ENCODE results near the gene WDR47.
A peak's percentile ranks its signal among the peaks of the same experiment; 100 is the strongest.

WDR47 gene

DNA sequence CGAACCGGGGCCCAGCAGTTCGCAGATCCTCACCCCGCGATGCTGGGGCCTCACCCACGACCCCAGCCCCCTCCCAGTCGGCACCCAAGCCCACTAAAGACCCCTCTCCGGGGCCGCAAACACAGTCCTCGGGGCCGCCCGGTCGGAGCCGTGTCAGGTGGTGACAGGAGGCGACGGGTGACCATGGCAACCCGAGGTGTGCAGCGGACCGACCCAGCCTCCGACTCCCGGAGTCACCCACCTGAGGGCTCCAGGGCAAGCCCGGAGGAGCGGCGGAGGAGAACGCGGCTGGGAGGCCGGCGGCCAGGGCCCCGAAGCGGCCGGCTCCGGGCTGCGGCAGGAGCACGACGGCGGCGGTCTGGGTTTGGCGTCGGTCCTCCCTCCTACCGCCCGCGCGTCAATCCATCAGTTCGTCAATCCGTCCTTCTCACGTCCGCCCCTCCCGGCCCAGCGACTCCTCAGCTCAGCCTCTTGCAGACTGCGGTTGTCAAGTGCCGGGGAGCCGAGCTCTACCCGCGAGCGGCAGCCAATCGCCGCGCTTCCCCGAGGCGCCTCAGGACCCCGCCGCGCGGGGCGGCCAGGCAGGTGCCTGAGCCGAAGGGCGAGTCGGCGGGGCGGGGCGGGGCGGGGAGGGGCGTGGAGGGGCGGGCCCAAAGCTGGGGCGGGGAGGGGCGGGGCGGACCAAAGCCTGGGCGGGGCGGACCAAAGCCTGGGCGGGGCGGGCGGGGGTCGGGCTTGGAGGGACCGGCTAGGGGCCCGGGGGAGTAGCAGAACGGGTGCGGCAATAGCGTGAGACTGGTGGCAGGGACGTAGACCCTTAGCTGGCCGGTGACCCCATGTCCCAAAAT is at the start of gene WDR47:
Gene WDR47 (minus strand): TSS at position 482 of the 848 bp plus-strand sequence. CDS start 18,590 bp downstream, outside the sequence.
- peak; percentile 90 to 95 for DNase-seq (ENCODE audit: extremely low read depth in 1 of 2, low read depth in 1 of 2)

DNA sequence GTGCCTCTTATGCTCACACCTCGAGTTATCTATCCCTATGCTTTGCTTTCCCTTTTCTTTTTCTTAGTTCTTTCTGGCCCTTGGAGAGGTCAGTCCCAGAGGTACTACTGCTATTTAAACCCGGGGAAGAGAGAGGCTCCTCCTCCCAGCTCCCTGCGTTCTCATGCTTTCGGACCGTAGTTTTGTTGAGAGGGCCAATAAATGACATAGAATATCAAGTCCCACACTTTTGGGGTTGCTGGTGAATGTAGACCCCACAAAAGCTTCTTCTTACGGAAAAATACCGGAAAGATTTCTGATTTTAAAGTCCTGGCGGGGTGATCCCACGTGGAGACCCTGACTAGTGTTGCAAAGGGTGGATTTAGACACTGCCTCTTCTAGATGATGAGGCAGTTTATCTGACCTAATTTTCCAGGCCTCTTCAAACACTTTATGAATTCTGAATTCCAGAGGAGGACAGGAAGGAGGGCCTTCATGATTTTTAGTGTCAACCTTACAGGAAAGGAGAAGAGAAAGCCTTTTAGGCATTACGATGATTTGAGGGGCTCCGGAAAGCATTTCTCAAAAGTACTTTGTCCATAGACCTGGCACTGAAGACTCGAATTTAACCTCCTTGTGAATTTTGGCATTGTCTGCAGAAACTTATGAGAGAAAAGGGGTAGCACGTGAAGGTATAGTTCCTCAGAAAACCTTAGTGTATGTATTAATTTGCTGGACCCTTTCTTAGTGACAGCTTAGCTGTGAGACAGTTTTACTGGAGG is 49.4 kb upstream of the WDR47 start:
- DNase-seq (ENCODE audit: extremely low read depth in 1 of 2, low read depth in 1 of 2), result no peak

DNA sequence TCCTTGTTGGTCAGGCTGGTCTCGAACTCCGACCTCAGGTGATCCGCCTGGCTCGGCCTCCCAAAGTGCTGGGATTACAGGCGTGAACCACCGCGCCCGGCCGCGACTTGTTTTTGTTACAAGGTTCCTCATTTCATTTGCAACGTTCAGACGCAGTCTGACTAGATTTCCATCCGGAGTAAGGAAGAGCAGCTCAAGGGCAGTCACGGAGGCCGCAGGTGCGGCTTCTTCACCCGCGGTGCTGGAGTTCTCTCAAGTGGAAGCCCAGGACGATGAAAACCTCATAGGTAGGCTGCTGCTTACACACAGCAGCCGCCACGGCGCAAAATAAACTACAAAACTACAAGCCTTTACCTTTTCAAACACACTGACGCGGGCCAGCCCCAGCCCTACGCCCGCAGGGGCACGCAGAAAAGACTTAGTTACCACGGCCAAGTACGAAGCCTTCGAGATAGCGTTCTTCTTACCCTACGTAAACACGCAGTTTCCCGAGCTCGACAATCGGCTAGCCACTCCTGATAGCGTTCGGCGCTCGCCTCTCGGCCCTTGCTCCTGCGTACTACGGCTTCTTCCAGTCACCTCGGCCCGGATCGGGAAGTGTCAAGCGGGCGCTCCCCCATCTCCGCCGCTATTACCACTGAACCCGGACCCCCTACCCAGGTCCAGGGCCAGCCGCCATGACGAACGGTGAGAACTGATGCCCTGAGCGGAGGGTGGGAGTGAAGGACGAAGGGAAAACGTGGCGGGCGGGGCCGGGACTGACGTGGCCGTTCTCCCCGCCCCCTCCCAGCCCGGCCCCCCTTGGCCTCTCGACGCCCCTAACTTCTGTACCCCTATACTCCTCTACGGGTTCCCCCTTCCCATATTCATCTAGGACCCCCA is 48.5 kb upstream of the WDR47 start, which contains the start of gene TMEM167B:
Gene TMEM167B (plus strand): TSS at position 569 of the 882 bp plus-strand sequence. CDS start 109 bp downstream, at position 678.
- DNase-seq (ENCODE audit: extremely low read depth in 1 of 2, low read depth in 1 of 2), result peak; percentile 72 to 86

DNA sequence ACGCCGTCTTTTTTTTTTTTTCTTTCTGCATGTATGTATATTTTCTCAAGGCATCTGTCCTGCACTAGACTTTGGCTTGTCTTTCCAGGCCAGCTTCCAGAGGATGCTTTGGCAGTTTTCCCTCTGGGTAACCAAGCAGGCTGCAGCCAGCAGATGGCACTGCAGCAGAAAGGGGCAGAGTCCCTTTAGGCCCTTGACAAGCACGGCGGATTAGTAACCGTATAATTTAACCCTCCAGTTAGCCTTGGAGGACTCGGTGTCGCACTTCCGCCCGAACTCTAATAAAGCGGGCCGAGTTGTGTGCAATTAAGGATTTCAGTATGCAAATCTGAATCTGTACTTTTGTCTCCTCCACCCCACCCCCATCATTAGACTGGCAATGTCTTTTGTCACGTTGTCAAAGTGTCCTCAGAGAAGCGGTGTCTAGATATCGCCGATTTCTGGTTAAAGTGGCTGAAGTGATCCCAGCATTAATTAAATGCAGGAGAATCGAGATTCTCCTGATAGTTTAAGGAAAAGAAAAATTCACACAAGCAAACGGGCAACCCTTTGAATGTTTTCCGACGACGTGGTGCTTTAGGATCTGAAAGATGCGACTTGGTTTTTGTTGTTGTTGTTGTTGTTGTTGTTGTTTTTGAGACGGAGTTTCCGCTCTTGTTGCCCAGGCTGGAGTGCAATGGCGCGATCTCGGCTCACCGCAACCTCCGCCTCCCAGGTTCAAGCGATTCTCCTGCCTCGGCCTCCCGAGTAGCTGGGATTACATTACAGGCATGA is 47.5 kb upstream of the WDR47 start:
- DNase-seq (ENCODE audit: extremely low read depth in 1 of 2, low read depth in 1 of 2), result no peak

DNA sequence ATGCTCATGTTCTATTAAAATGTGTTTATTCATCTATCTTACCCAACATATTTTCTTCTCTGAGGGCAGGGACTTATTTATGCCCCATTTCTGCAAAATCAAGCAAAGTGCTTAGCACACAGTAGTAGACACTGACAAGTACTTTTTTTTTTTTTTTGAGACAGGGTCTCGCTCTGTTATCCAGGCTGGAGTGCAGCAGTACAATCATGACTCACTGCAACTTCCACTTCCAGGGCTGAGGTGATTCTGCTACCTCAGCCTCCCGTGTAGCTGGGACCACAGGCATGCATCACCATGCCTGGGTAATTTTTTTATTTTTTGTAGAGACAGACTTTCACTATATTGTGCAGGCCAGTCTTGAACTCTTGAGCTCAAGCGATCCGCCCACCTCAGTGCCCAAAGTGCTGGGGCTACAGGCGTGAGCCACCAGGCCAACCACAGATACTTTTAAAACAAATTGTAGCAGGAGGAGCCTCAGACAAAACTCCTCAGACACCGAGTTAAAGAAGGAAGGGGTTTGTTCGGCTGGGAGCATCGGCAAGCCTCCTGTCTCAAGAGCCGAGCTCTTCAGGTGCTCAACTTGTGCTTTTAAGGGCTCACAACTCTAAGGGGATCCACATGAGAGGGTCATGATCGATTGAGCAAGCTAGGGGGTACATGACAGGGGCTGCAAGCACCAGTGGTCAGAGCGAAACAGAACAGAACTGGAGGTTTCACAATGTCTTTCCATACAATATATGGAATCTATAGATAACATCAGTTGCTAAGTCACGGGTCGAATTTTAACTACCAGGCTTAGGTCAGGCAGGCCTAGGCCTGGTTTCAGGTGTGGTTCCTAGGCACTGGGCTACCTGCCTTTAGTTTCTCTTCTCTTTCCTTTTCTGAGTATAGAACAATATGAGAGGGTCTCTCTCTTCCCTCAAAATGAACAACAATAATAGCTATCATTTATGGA is 42.9 kb upstream of the WDR47 start:
- DNase-seq (ENCODE audit: extremely low read depth in 1 of 2, low read depth in 1 of 2), result no peak

DNA sequence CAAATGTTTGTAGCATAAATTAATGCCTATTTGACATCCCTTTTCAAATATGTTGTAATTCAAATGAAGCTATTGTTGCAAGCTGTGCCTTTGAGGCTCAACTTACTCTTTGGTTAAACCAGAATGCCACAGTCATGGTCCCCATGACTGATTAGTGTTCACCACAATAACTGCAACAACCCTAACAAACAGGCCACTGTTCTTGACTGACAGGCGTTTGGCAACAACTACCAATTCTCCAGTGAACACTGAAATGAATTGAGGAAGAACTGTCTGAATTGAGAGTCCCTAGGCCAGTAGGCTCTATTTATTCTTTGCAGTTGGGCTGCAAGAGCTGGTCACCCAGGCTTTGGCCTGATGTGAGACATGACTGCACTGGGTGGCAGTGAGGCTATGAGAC is 42.0 kb upstream of the WDR47 start:
- no peak for DNase-seq (ENCODE audit: extremely low read depth in 1 of 2, low read depth in 1 of 2)

GRCh38 chr1:109083501-109083900 is 41.6 kb upstream of the WDR47 start:
- no peak for DNase-seq (ENCODE audit: extremely low read depth in 1 of 2, low read depth in 1 of 2)

- no peak for DNase-seq (ENCODE audit: extremely low read depth in 1 of 2, low read depth in 1 of 2)
These were observed 38.7 kb upstream of the WDR47 start for GRCh38 chr1:109080441-109081082.

DNA sequence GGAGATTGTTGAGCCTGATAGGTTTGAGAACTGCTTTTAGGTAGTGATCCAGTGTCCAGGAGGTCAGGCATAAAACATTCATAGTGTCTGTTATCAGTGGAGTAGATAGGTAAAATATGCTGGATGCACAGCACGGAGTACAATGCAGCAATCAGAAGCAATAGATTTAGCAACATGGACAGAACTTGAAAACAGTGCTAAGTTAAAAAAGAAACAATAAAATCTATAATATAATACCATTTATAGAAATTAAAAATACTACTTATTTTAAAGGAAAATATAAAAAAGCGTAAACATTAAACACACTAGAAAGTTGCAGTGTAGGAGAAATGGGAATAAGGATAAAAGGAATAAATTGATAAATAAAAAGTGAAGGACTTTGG is 37.3 kb upstream of the WDR47 start:
- no peak for DNase-seq (ENCODE audit: extremely low read depth in 1 of 2, low read depth in 1 of 2)

DNA sequence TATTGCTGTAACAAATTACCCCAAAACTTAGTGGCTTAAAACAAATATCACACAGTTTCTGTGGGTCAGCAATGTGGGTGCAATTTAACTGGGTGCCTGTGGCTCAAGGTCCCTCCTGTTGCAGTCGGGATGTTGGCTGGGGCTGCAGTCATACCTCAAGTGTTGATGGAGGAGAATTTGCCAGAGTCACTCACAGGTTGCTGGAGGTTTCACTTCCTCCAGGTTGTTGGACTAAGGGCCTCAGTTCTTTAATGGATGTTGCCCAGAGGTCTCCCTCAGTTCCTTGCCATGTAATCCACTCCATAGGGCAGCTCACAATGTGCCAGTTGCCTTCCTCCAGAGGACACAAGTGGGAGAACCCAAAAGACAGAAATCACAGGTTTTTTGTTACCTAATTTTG is 36.4 kb upstream of the WDR47 start:
- no peak for DNase-seq (ENCODE audit: extremely low read depth in 1 of 2, low read depth in 1 of 2)

DNA sequence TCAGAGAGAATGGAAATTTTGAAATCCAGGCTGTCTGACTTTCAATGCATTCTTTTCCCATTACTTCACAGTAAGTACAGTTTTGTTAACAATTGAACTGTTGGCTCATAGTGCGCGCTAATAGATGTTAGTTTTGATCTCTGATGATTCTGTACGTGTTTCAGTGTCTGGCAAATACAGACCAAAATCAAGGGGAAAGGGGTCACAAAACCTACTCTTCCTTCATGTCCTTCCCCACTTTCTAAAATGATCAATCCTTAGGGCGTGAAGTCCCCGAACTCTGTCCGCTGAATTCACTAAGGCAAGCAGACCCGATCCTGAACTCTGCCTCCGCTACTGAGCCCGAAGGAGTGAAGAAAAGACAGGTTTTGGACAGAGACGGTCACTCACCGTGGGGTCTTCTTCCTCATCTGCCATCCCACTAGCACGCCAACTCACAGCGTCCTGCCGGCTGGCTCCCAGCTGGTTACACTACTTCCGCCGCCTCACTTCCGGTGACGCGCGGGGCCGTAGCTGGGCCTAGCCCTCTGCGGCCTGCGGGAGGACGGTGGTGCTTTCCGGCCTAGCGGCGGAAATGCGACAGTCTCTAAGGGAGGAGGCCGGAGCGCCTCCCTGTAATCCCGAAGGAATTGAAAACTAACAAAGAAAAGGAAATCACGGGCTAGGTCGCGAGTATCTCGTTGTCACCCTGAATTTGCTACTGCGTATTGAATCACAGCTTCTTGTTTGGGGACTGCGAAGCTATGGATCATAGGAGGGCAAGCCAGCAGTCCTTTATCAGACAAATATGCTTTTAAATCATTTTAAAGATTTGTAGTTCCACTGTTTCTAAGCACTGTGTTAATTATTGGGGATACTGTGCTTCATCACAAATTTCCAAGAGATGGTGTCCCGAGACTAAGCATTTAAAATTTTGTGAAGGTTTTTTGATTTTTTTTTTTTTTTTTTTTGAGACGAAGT is 33.9 kb upstream of the WDR47 start, which contains the start of gene TAF13:
Gene TAF13 (minus strand): TSS at position 473 of the 960 bp plus-strand sequence. CDS start 56 bp downstream, at position 417.
- peak; percentile 82 to 85 for DNase-seq (ENCODE audit: extremely low read depth in 1 of 2, low read depth in 1 of 2)

- DNase-seq (ENCODE audit: extremely low read depth in 1 of 2, low read depth in 1 of 2), result no peak
These were observed 27.4 kb upstream of the WDR47 start for GRCh38 chr1:109069294-109069693.

DNA sequence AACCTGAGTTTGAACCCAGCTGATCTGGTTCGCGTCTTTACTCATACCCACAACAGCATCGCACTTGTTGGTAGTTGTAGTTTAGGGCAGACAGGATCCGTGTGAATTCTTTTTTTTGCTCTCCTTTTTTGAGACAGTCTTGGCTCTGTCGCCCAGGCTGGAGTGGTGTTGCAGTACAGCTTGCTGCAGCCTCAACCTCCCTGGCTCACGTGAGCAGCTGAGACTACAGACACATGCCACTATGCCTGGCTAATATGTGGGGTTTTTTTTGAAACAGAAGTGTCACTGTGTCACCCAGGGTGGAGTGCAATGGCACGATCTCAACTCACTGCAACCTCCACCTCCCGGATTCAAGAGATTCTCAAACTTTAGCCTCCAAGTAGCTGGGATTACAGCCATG is 26.0 kb upstream of the WDR47 start:
- DNase-seq (ENCODE audit: extremely low read depth in 1 of 2, low read depth in 1 of 2), result no peak

GRCh38 chr1:109065137-109065536 is 23.2 kb upstream of the WDR47 start:
- DNase-seq (ENCODE audit: extremely low read depth in 1 of 2, low read depth in 1 of 2), result no peak

DNA sequence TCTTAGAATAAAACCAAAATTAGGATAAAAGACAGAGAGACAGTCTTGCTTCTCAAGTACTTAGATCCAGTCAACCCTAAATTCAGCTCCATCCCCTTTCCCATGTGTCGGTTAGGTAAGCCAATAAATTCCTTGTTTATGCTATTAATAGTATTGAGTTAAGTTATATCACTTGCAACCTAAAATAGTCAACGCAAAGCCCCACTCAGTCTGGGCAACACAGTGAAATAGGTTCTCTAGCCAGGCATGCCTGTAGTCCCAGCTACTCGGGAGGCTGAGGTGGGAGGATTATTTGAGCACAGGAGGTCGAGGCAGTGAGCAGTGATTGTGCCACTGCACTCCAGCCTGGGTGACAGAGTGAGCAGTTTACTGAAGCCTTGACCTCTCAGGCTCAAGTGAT is 19.3 kb upstream of the WDR47 start:
- no peak for DNase-seq (ENCODE audit: extremely low read depth in 1 of 2, low read depth in 1 of 2)

- no peak for DNase-seq (ENCODE audit: extremely low read depth in 1 of 2, low read depth in 1 of 2)
These were observed 18.8 kb upstream of the WDR47 start for GRCh38 chr1:109060707-109061106.

DNA sequence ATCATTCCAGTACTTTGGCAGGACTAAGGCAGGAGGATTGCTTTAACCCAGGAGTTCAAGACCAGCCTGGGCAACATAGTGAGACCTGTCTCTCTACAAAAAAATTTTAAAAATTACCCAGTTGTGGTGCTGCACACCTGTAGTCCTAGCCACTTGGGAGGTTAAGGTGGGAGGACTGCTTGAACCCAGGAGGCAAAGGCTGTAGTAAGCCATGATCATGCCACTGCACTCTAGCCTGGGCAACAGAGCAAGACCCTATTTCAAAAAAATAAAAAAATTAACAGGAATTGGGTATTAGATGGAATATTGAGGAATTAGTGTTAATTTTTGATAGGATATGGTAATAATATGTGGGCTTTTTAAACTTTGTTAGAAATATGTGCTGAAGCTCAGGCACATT is 17.1 kb upstream of the WDR47 start:
- DNase-seq (ENCODE audit: extremely low read depth in 1 of 2, low read depth in 1 of 2), result no peak
